Glutamatergic neuron (in vitro differentiated cells): ENCODE data around the gene USP47. TPM values are rescaled to one million over a fixed set of nuclear protein-coding genes. Genes with fewer than 3 reads are reported as not detected.

Source experiments
- DNase-seq: peaks from one replicate; pipeline ENCODE4 v3.0.0; 2022
- H3K27ac Mint-ChIP-seq: one replicate; pipeline ENCODE4 v1.8.0; 2020; ENCODE audit warnings: mild to moderate bottlenecking, mixed read lengths, inconsistent platforms; ENCODE audit not compliant: unreplicated experiment
- H3K27me3 Mint-ChIP-seq: one replicate; pipeline ENCODE4 v1.8.0; 2020; ENCODE audit warnings: mild to moderate bottlenecking, moderate library complexity, mixed read lengths, inconsistent platforms; ENCODE audit not compliant: unreplicated experiment
- H3K36me3 Mint-ChIP-seq: one replicate; pipeline ENCODE4 v1.8.0; 2020; ENCODE audit warnings: mild to moderate bottlenecking, mixed read lengths, inconsistent platforms; ENCODE audit not compliant: unreplicated experiment
- H3K4me1 Mint-ChIP-seq: one replicate; pipeline ENCODE4 v1.8.0; 2020; ENCODE audit warnings: mild to moderate bottlenecking, low read depth, mixed read lengths, inconsistent platforms; ENCODE audit not compliant: unreplicated experiment
- H3K4me3 Mint-ChIP-seq: one replicate; pipeline ENCODE4 v1.8.0; 2020; ENCODE audit warnings: mild to moderate bottlenecking, mixed read lengths, inconsistent platforms; ENCODE audit not compliant: unreplicated experiment
- H3K9me3 Mint-ChIP-seq: one replicate; pipeline ENCODE4 v1.8.0; 2020; ENCODE audit warnings: mild to moderate bottlenecking, moderate library complexity, mixed read lengths, inconsistent platforms; ENCODE audit not compliant: unreplicated experiment
- CTCF ChIP-seq: fragments of 200-600 bp; sonication (generic); IDR thresholded peaks from one replicate; pipeline ENCODE4 v1.5.0; 2021; ENCODE audit not compliant: partially characterized antibody, unreplicated experiment
- total RNA-seq: library from RNA; stranded (reverse); fragmentation: NEBNext Ultra II Directional; extraction: Animal tissue kit (Norgen Biotek cat#: 25700); gene quantifications from one replicate; pipeline ENCODE4 v1.2.1, GENCODE V29; 2021; ENCODE audit not compliant: unreplicated experiment

USP47 gene
- total RNA-seq, 1 donor from 2014 or later = 63.4 TPM

DNA sequence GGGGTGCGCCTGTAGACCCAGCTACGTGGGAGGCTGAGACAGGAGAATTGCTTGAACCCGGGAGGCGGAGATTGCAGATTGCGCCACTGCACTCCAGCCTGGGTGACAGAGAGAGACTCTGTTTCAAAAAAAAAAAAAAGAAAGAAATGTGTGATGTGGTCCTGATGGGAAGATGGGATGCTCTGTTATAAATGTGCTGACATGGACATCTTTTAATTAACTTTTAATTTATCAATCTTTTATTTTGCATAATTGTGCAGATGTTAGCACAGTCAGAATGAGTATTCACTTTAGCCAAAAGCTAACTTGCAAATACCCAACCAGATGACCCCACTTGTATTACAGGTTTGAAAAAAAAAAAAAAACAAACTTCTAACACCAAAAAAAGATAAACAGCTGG, 23.8 kb upstream of the USP47 start:
- Mint-ChIP-seq H3K4me3 (no peak overlapping the region), H3K36me3 (no peaks in the 10 kb centered on the region), H3K27me3 (no peaks in the 10 kb centered on the region), H3K4me1 (no peaks in the 10 kb centered on the region), H3K9me3 (no peaks in the 10 kb centered on the region), H3K27ac (no peak overlapping the region)
- no peak for DNase-seq
- no peak for TF ChIP-seq CTCF

DNA sequence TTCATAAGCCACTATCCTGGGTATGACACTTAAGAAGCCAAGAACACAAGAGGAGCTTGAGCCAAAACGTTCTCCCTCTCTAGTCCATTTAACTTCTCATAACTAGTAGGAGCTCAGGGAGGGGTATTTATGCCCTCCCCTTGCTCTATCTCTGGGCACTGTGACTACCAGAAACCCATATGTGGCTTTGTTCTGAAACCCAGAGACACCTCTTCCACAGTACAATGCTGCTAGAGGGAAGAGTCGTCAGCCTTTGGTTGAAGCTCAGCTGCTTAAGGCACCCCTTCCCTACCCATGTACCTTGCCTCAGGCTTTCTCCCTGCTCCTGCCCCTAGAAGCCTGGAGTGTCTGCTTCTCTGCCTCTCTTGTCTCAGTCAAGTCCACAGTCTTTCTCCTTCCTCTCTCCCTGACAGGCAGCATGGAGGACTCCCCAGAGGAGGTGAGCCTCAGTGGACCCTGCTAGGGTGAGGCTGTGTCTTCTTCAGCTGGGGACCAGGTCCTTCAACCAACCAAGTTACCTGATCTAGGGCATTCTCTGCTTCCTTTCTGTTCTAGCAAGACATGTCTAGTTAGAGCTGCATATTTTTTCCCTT, 23.1 kb upstream of the USP47 start:
- H3K9me3 Mint-ChIP-seq = no peaks in the 10 kb centered on the region
- no peak overlapping the region for H3K4me3 Mint-ChIP-seq
- no peak overlapping the region for H3K27ac Mint-ChIP-seq
- DNase-seq = no peak
- no peaks in the 10 kb centered on the region for H3K27me3 Mint-ChIP-seq
- no peak for TF ChIP-seq CTCF
- peaks cover 2% of the 10 kb centered on the region for H3K36me3 Mint-ChIP-seq
- H3K4me1 Mint-ChIP-seq = no peaks in the 10 kb centered on the region

DNA sequence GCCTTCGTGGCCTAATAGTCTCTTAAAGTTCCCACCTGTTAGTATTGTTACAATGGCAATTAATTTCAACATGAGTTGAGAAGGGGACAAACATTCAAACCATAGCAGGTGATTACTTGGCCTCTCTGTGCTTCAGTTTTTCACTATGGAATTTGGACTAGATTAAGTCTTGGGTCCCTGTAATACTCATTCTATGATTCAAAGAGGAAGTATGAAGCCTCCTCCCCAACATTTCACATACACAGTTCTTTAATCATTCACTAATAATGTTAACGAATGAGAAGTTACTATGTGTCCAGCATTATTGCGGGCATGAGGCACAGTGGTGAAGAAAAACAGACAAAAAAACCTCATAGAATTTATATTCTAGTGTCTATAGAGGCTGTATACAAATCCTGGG, 19.9 kb upstream of the USP47 start:
- Mint-ChIP-seq H3K27ac (no peak overlapping the region), H3K4me3 (no peak overlapping the region), H3K36me3 (peaks cover 14% of the 10 kb centered on the region), H3K4me1 (no peaks in the 10 kb centered on the region), H3K27me3 (peaks cover 2% of the 10 kb centered on the region), H3K9me3 (peaks cover 4% of the 10 kb centered on the region)
- no peak for TF ChIP-seq CTCF
- no peak for DNase-seq

DNA sequence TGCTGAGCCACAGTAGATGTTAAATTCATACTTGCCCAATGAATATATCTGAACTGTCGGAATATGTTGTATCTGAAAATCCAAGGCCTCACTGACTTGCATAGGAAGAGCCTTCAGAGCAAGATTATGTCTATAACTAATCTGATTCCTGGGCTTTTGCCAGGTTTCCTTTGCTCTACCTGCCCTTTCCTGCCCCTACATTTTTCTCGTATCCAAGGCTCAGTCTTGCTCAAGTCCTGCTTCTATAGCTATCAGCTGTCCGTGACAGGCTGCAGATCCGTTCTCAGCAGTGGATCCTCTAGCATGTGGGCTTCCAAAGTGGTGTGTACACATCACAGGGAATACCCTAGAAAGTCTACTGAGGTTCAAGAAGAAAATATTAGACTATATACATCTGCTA, 18.8 kb upstream of the USP47 start:
- Mint-ChIP-seq H3K4me3 (no peak overlapping the region), H3K27ac (no peak overlapping the region), H3K36me3 (peaks cover 14% of the 10 kb centered on the region), H3K4me1 (no peaks in the 10 kb centered on the region), H3K9me3 (peaks cover 4% of the 10 kb centered on the region), H3K27me3 (peaks cover 2% of the 10 kb centered on the region)
- no peak for TF ChIP-seq CTCF
- no peak for DNase-seq

DNA sequence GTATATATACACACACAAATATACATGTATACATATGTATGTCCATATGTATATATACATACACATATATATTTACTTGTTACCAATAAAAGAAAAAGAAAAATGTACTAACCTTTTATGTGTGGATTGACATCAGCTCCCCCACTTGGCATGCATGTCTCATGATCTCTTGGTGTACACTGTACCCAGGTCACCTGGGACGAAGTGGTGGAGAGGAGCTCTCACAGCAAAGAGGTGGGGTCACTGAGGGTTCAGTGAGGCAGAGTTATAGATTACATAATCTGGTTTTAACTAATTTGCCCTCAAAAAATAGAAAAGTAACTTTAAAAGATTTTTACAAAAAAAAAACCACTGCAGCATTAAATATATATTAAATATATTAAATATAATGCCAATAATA, 15.5 kb upstream of the USP47 start:
- Mint-ChIP-seq H3K4me3 (no peak overlapping the region), H3K27me3 (peaks cover 2% of the 10 kb centered on the region), H3K9me3 (peaks cover 4% of the 10 kb centered on the region), H3K4me1 (no peaks in the 10 kb centered on the region), H3K36me3 (peaks cover 14% of the 10 kb centered on the region), H3K27ac (no peak overlapping the region)
- no peak for TF ChIP-seq CTCF
- no peak for DNase-seq
